ENCODE results near the gene TMEM271.

TMEM271 gene

GRCh38 chr4:620201-620600, 44.1 kb upstream of the TMEM271 start:
- Histone ChIP-seq H3K36me3 (ENCODE audit: control insufficient read depth in 2 of 2, insufficient read depth in 2 of 2, low read length in 2 of 2) (no peaks in the 10 kb centered on the region), H3K4me1 (ENCODE audit: control insufficient read depth, insufficient read depth, low read length) (no peaks in the 10 kb centered on the region), H3K9ac (ENCODE audit: low read length in 2 of 2) (no peak overlapping the region), H3K27me3 (ENCODE audit: control insufficient read depth in 1 of 2, insufficient read depth in 2 of 2, low read length in 2 of 2) (peaks cover 0 to 6% of the 10 kb centered on the region in 2 donors), H3K9me3 (ENCODE audit: control insufficient read depth in 2 of 2, low read length in 2 of 2) (no peaks in the 10 kb centered on the region), H3K27ac (ENCODE audit: low read length) (no peak overlapping the region), H3K4me3 (ENCODE audit: low read length in 2 of 2) (no peak overlapping the region)

DNA sequence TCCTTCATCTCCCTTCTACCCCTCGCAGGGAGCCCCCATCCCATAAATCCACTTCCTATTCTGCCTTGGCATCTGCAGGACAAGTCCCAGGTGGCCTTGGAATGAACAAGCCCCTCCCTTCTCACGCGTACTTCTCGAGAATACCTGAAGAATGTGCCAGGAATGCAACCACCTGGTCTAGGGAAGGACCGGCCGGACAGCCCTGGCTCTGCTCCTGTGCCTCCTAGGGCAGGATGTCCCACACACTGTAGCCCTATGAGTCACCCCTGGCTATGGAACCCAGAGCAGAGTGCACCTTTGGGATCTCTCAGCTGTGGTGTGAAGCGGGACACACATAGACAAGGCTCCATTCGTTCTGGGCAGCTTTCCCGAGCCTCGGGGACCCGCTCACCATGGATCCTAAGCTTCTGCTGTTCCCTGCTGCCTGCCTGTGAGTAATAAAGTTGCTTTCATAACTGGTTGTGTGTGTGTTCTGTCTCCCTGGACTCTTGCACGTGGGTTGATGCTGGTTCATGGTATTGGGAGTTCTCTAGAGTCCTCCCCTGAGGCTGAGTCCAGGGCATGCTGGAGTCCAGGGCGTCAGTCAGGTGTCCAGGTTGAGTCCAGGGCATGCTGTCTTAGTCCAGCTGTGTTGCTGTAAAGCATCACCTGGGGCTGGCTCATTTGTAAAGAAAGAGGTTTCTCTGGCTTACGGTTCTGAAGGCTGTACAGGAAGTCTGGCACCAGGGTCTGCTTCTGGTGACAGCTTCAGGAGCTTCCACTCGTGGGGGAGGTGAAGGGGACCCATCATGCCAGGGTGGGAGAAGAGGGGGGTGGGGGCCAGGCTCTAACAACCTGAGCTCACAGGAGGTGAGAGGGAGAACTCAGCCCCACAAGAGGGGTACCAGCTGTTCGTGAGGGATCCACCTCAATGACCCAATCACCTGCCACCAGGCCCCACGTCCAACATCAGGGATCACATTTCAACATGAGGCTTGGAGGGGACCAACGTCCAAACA, 41.8 kb upstream of the TMEM271 start:
- H3K4me3 ChIP-seq (ENCODE audit: low read length in 2 of 2), result no peak overlapping the region
- H3K4me1 ChIP-seq (ENCODE audit: control insufficient read depth, insufficient read depth, low read length), result no peaks in the 10 kb centered on the region
- no peaks in the 10 kb centered on the region for H3K36me3 ChIP-seq (ENCODE audit: control insufficient read depth in 2 of 2, insufficient read depth in 2 of 2, low read length in 2 of 2)

DNA sequence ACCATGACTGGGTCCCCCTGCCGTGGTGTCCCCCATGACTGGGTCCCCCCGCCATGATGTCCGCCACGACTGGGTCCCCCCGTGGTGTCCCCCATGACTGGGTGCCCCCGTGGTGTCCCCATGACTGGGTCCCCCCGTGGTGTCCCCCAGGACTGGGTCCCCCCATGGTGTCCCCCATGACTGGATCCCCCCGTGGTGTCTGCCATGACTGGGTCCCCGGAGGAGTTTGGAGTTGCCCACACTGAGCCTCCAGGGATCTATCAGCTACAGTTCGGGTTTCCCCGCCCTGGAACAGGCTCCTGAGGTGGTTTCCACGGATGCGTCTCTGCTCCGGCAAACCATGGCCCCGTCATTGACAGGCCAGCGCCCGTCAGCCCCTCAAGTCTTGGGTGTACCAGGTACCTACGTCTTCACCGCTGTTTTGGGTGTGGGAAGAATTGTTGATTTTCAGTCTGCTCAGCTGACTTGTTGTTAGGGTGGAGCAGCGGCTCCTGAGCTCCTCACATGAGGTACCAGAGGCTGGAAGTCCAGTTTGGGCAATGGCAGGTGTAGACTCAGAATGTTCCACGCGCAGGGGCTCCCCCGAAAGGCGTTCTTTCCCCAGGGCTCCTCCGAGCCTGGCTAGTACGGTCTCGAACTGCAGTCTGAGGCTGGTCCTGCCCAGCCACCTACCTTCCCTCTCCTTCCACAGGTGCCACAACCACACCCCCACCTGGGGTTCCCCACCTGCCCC, 41.0 kb upstream of the TMEM271 start:
- Histone ChIP-seq H3K4me1 (ENCODE audit: control insufficient read depth, insufficient read depth, low read length) (no peaks in the 10 kb centered on the region), H3K27ac (ENCODE audit: low read length) (no peak overlapping the region), H3K27me3 (ENCODE audit: control insufficient read depth in 1 of 2, insufficient read depth in 2 of 2, low read length in 2 of 2) (peaks cover 0 to 6% of the 10 kb centered on the region in 2 donors), H3K36me3 (ENCODE audit: control insufficient read depth in 2 of 2, insufficient read depth in 2 of 2, low read length in 2 of 2) (no peaks in the 10 kb centered on the region), H3K9me3 (ENCODE audit: control insufficient read depth in 2 of 2, low read length in 2 of 2) (no peaks in the 10 kb centered on the region), H3K4me3 (ENCODE audit: low read length in 2 of 2) (no peak overlapping the region), H3K9ac (ENCODE audit: low read length in 2 of 2) (no peak overlapping the region)

More for the DNA sequence above, 41.8 kb upstream of the TMEM271 start:
- Histone ChIP-seq H3K27me3 (ENCODE audit: control insufficient read depth in 1 of 2, insufficient read depth in 2 of 2, low read length in 2 of 2) (peaks cover 0 to 6% of the 10 kb centered on the region in 2 donors), H3K27ac (ENCODE audit: low read length) (no peak overlapping the region), H3K9ac (ENCODE audit: low read length in 2 of 2) (no peak overlapping the region), H3K9me3 (ENCODE audit: control insufficient read depth in 2 of 2, low read length in 2 of 2) (no peaks in the 10 kb centered on the region)

GRCh38 chr4:616091-616490, 40.0 kb upstream of the TMEM271 start:
- H3K36me3 ChIP-seq (ENCODE audit: control insufficient read depth in 2 of 2, insufficient read depth in 2 of 2, low read length in 2 of 2), result no peaks in the 10 kb centered on the region
- H3K4me3 ChIP-seq (ENCODE audit: low read length in 2 of 2), result no peak overlapping the region
- no peaks in the 10 kb centered on the region for H3K4me1 ChIP-seq (ENCODE audit: control insufficient read depth, insufficient read depth, low read length)
- peaks cover 0 to 10% of the 10 kb centered on the region in 2 donors for H3K27me3 ChIP-seq (ENCODE audit: control insufficient read depth in 1 of 2, insufficient read depth in 2 of 2, low read length in 2 of 2)
- no peak overlapping the region for H3K27ac ChIP-seq (ENCODE audit: low read length)
- no peaks in the 10 kb centered on the region for H3K9me3 ChIP-seq (ENCODE audit: control insufficient read depth in 2 of 2, low read length in 2 of 2)
- H3K9ac ChIP-seq (ENCODE audit: low read length in 2 of 2), result no peak overlapping the region

- Histone ChIP-seq H3K27ac (ENCODE audit: low read length) (no peak overlapping the region), H3K9ac (ENCODE audit: low read length in 2 of 2) (no peak overlapping the region), H3K4me1 (ENCODE audit: control insufficient read depth, insufficient read depth, low read length) (no peaks in the 10 kb centered on the region), H3K4me3 (ENCODE audit: low read length in 2 of 2) (no peak overlapping the region), H3K36me3 (ENCODE audit: control insufficient read depth in 2 of 2, insufficient read depth in 2 of 2, low read length in 2 of 2) (no peaks in the 10 kb centered on the region), H3K27me3 (ENCODE audit: control insufficient read depth in 1 of 2, insufficient read depth in 2 of 2, low read length in 2 of 2) (peaks cover 3 to 19% of the 10 kb centered on the region in 2 donors), H3K9me3 (ENCODE audit: control insufficient read depth in 2 of 2, low read length in 2 of 2) (peaks cover 0 to 5% of the 10 kb centered on the region in 2 donors)
These were observed 37.0 kb upstream of the TMEM271 start for GRCh38 chr4:613126-613525.

DNA sequence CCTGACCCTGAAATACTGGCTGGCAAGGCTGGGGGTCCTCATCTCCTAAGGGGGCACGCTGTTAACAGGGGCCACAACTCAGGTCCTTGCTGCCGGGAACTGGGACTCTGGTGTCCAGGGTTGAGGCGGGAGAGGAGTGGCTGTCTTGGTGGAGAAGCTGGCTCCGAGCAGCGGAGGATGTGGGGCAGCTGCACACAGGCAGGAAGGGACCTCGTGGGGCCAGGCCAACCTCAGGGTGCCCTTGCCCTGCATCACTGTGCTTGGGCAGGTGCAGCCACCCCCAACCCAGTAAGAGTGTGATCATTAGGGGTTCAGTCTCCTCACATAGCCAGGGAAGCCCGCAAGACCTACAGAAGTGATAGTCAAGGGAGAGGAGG, 36.6 kb upstream of the TMEM271 start:
- Histone ChIP-seq H3K9ac (ENCODE audit: low read length in 2 of 2) (no peak overlapping the region), H3K4me1 (ENCODE audit: control insufficient read depth, insufficient read depth, low read length) (no peaks in the 10 kb centered on the region), H3K27me3 (ENCODE audit: control insufficient read depth in 1 of 2, insufficient read depth in 2 of 2, low read length in 2 of 2) (peaks cover 3 to 19% of the 10 kb centered on the region in 2 donors), H3K36me3 (ENCODE audit: control insufficient read depth in 2 of 2, insufficient read depth in 2 of 2, low read length in 2 of 2) (no peaks in the 10 kb centered on the region), H3K4me3 (ENCODE audit: low read length in 2 of 2) (no peak overlapping the region), H3K9me3 (ENCODE audit: control insufficient read depth in 2 of 2, low read length in 2 of 2) (peaks cover 0 to 5% of the 10 kb centered on the region in 2 donors), H3K27ac (ENCODE audit: low read length) (no peak overlapping the region)

DNA sequence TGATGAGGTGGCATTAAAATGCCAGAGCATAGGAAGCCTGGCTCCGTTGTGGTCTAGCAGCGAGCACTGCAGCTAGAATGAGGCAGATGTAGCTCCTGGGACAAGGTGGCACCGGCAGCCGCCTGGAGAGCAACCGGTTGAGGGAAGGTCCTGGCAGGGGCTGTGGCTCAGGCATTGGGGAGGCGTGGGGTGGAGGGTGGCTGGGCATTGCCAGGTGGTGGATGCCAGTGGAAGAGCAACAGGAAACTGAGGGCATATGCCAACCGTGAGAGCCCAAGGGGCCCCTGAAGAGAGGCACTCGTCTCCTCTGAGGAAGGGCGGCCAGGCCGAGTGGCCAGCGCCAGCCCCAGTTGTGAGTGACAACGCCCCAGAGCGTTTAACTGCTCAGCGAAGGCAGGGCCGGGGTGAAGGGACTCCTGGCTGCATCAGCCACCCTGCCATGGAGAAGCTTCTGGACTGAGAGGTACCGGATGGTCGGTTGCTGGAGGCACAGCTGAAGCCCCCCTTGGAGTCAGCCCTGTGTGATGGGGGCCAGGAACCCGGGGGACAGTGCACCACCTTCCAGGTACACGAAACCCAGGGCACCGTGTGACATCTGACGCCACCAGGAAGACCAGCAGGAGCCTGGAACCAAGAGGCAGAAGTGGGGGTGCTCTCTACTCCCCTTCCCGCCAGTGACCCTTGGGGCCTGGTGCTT, 36.1 kb upstream of the TMEM271 start:
- H3K27me3 ChIP-seq (ENCODE audit: control insufficient read depth in 1 of 2, insufficient read depth in 2 of 2, low read length in 2 of 2), result peaks cover 3 to 17% of the 10 kb centered on the region in 2 donors
- no peaks in the 10 kb centered on the region for H3K4me1 ChIP-seq (ENCODE audit: control insufficient read depth, insufficient read depth, low read length)
- peaks cover 0 to 5% of the 10 kb centered on the region in 2 donors for H3K9me3 ChIP-seq (ENCODE audit: control insufficient read depth in 2 of 2, low read length in 2 of 2)
- no peaks in the 10 kb centered on the region for H3K36me3 ChIP-seq (ENCODE audit: control insufficient read depth in 2 of 2, insufficient read depth in 2 of 2, low read length in 2 of 2)
- H3K4me3 ChIP-seq (ENCODE audit: low read length in 2 of 2), result no peak overlapping the region
- no peak overlapping the region for H3K27ac ChIP-seq (ENCODE audit: low read length)
- H3K9ac ChIP-seq (ENCODE audit: low read length in 2 of 2), result no peak overlapping the region

DNA sequence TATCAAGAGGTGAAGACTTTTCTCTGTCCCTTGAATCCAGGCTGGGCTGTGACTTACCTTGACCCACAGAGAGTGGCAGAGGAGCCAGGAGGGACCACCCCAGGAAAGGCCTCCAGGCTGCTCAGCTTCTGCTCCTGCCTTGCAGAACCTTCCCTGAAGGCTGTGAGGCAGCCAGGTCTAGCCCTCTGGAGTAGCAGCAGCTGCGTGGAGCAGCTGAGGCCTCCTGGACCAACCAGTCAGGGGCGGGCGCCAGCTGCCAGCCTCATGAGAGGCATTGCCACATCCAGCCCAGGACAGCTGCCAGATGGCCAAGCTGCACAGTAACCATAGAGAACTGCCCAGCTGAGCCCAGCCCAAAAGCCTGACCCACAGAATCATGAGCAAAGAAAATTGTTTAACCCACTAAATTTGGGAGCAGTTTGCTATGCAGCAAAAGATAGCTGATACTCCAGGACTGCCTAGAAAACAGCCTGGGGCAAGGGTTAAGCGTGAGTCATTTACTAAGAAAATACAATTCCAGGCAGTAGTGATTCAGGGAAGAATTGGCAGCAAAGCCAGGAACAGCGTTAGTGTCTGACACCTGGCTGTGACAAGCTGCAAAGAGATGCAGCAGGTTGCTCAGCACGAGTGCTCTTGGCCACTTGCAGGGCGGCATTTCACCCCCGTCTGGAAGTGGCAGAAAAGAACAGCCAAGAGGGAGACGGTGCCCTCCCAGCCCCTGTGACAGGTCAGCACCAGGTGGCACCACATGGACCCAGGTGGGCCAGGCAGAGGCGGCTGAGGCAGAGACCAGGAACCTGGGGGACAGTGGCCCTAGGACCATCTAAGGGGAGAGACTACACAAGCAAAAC, 34.5 kb upstream of the TMEM271 start:
- no peaks in the 10 kb centered on the region for H3K4me1 ChIP-seq (ENCODE audit: control insufficient read depth, insufficient read depth, low read length)
- H3K27me3 ChIP-seq (ENCODE audit: control insufficient read depth in 1 of 2, insufficient read depth in 2 of 2, low read length in 2 of 2), result peaks cover 3 to 12% of the 10 kb centered on the region in 2 donors
- H3K36me3 ChIP-seq (ENCODE audit: control insufficient read depth in 2 of 2, insufficient read depth in 2 of 2, low read length in 2 of 2), result no peaks in the 10 kb centered on the region
- H3K4me3 ChIP-seq (ENCODE audit: low read length in 2 of 2), result no peak overlapping the region
- no peak overlapping the region for H3K9ac ChIP-seq (ENCODE audit: low read length in 2 of 2)
- H3K27ac ChIP-seq (ENCODE audit: low read length), result no peak overlapping the region
- peaks cover 0 to 5% of the 10 kb centered on the region in 2 donors for H3K9me3 ChIP-seq (ENCODE audit: control insufficient read depth in 2 of 2, low read length in 2 of 2)

GRCh38 chr4:609400-610050, 33.4 kb upstream of the TMEM271 start:
- Histone ChIP-seq H3K27ac (ENCODE audit: low read length) (no peak overlapping the region), H3K9ac (ENCODE audit: low read length in 2 of 2) (no peak overlapping the region), H3K9me3 (ENCODE audit: control insufficient read depth in 2 of 2, low read length in 2 of 2) (peaks cover 0 to 5% of the 10 kb centered on the region in 2 donors), H3K27me3 (ENCODE audit: control insufficient read depth in 1 of 2, insufficient read depth in 2 of 2, low read length in 2 of 2) (peaks cover 6 to 12% of the 10 kb centered on the region in 2 donors), H3K4me3 (ENCODE audit: low read length in 2 of 2) (no peak overlapping the region), H3K4me1 (ENCODE audit: control insufficient read depth, insufficient read depth, low read length) (no peaks in the 10 kb centered on the region), H3K36me3 (ENCODE audit: control insufficient read depth in 2 of 2, insufficient read depth in 2 of 2, low read length in 2 of 2) (no peaks in the 10 kb centered on the region)

Measured in stomach smooth muscle (tissue), 2 donors.